ENCODE data around the gene DIS3L2. TPM values are rescaled to one million over a fixed set of nuclear protein-coding genes. Genes with fewer than 3 reads are reported as not detected.

DIS3L2 gene
- total RNA-seq, 2 experiments from 2014 or later: 20.2 to 20.6 TPM

DNA sequence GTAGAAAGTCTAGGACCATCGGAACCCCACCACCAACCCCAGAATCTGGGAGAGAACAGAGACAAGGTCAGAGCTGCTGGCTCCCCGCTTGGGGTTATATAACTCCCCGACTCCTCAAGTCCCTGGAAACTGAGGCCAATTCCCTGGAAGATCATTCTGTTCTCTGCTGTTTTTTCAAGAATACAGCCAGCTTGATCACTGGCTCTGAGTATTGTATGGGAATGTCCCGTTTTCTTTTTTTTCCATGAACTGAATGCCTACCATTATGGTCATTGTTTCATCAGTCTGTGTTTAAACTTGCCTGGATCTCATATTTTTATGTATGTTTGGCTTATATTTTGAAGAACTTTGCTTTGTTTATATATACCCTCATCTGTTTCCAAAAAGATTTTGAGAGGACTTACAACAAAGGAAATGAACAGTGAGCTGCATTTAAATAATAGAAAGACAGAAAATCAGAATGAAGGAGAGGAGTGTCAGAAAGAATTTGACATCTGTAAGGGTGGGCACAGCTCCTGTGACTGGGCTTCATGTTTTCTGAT is 327.0 kb downstream of the DIS3L2 start:
- H3K9me2 ChIP-seq (ENCODE audit: insufficient read depth, low read length): no peaks in the 10 kb centered on the region
- no peak overlapping the region for H3K4me3 ChIP-seq (ENCODE audit: low read depth, low read length, poor library complexity, severe bottlenecking)
- CTCF ChIA-PET (ENCODE audit: unreplicated experiment): no interaction called here
- no peaks in the 10 kb centered on the region for H3K9me3 ChIP-seq (ENCODE audit: low read length)
- TF ChIP-seq, protein P1, sequence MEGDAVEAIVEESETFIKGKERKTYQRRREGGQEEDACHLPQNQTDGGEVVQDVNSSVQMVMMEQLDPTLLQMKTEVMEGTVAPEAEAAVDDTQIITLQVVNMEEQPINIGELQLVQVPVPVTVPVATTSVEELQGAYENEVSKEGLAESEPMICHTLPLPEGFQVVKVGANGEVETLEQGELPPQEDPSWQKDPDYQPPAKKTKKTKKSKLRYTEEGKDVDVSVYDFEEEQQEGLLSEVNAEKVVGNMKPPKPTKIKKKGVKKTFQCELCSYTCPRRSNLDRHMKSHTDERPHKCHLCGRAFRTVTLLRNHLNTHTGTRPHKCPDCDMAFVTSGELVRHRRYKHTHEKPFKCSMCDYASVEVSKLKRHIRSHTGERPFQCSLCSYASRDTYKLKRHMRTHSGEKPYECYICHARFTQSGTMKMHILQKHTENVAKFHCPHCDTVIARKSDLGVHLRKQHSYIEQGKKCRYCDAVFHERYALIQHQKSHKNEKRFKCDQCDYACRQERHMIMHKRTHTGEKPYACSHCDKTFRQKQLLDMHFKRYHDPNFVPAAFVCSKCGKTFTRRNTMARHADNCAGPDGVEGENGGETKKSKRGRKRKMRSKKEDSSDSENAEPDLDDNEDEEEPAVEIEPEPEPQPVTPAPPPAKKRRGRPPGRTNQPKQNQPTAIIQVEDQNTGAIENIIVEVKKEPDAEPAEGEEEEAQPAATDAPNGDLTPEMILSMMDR (conservative IDR thresholded peaks at IDR 0.05; ENCODE audit: low read length): no peak
- TF ChIP-seq EZH2phosphoT487 (IDR thresholded peaks at IDR 0.05; ENCODE audit: borderline replicate concordance, low read depth, low read length): no peak
- H2AFZ ChIP-seq (ENCODE audit: low read length): no peak overlapping the region
- no peak overlapping the region for H3K27ac ChIP-seq (ENCODE audit: low read depth, low read length, poor library complexity, severe bottlenecking)
- no peaks in the 10 kb centered on the region for H3K36me3 ChIP-seq (ENCODE audit: insufficient read depth, low read length)
- no peaks in the 10 kb centered on the region for H3K79me2 ChIP-seq (ENCODE audit: insufficient read depth, low read depth, low read length)
- DNase-seq (ENCODE audit: low spot score): no peak
- POLR2A ChIA-PET: interaction anchor here (0.7 kb wide), 1 partner anchor 391 kb away, joined by 3 read pairs; no protein-coding TSS in a partner anchor
- H3K4me2 ChIP-seq (ENCODE audit: low read length): no peak overlapping the region
- peaks cover 4% of the 10 kb centered on the region for H3K4me1 ChIP-seq (ENCODE audit: insufficient read depth, low read length, poor library complexity, severe bottlenecking)
- intact Hi-C loops (cut with micrococcal nuclease; ENCODE audit: unreplicated experiment): no loop called here
- no TSS peak for BruUV-seq (replicated peaks)
- no peaks in the 10 kb centered on the region for H4K20me1 ChIP-seq (ENCODE audit: insufficient read depth, low read length)

DNA sequence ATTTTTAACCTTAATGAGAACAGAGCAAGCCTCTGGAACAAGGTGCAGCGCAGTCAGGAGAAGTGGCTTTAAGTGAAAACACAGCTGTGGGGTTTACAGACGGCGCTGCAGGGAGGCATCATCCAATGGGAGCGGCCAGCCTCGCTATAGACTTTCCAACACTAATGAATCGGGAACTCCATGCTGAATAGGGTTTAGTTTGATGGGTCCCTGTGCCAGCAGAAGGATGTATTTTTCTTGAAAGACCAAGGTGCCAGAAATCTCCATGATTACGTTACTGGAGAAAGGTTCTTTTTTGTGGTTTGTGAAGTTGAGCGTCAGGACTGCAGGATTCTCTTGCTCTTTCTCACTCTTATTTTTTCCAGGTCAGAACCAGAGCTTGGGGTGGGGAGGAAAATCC is 329.2 kb downstream of the DIS3L2 start:
- DNase-seq (ENCODE audit: low spot score): no peak
- no peaks in the 10 kb centered on the region for H3K36me3 ChIP-seq (ENCODE audit: insufficient read depth, low read length)
- H3K27ac ChIP-seq (ENCODE audit: low read depth, low read length, poor library complexity, severe bottlenecking): no peak overlapping the region
- peaks cover 4% of the 10 kb centered on the region for H3K4me1 ChIP-seq (ENCODE audit: insufficient read depth, low read length, poor library complexity, severe bottlenecking)
- intact Hi-C loops (cut with micrococcal nuclease; ENCODE audit: unreplicated experiment): loop anchor here (10.0 kb wide), 1 partner anchor 146 kb away; no protein-coding TSS in a partner anchor
- POLR2A ChIA-PET: no interaction called here
- no peaks in the 10 kb centered on the region for H3K9me3 ChIP-seq (ENCODE audit: low read length)
- H3K9me2 ChIP-seq (ENCODE audit: insufficient read depth, low read length): no peaks in the 10 kb centered on the region
- H3K4me3 ChIP-seq (ENCODE audit: low read depth, low read length, poor library complexity, severe bottlenecking): no peak overlapping the region
- no peak for TF ChIP-seq EZH2phosphoT487 (IDR thresholded peaks at IDR 0.05; ENCODE audit: borderline replicate concordance, low read depth, low read length)
- TF ChIP-seq, protein P1 (conservative IDR thresholded peaks at IDR 0.05; ENCODE audit: low read length): no peak
- H3K79me2 ChIP-seq (ENCODE audit: insufficient read depth, low read depth, low read length): no peaks in the 10 kb centered on the region
- H4K20me1 ChIP-seq (ENCODE audit: insufficient read depth, low read length): no peaks in the 10 kb centered on the region
- no peak overlapping the region for H3K4me2 ChIP-seq (ENCODE audit: low read length)
- CTCF ChIA-PET (ENCODE audit: unreplicated experiment): no interaction called here
- no TSS peak for BruUV-seq (replicated peaks)
- H2AFZ ChIP-seq (ENCODE audit: low read length): no peak overlapping the region

DNA sequence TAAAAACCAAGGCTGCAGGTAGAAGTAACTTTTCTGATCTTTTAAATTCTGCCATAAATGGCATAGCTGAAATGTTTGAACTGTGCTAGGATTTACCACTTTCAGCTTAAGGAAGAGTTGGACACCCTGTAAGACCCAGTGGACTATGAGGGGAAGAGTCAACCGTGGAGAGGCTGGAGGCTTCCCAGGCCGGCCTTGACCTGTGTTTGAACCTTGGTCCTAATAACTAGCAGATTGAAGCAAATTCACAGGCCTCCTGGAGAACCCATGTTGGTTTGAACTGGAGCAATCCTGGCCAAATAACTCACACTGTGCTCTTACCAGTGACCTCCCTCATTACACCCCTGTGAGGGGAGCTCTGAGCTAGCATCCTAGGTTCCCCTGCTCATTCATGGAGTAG is 329.8 kb downstream of the DIS3L2 start:
- Histone ChIP-seq H3K4me3 (ENCODE audit: low read depth, low read length, poor library complexity, severe bottlenecking) (no peak overlapping the region), H3K4me1 (ENCODE audit: insufficient read depth, low read length, poor library complexity, severe bottlenecking) (peaks cover 4% of the 10 kb centered on the region), H4K20me1 (ENCODE audit: insufficient read depth, low read length) (no peaks in the 10 kb centered on the region), H3K27ac (ENCODE audit: low read depth, low read length, poor library complexity, severe bottlenecking) (no peak overlapping the region), H3K4me2 (ENCODE audit: low read length) (no peak overlapping the region), H3K36me3 (ENCODE audit: insufficient read depth, low read length) (no peaks in the 10 kb centered on the region), H2AFZ (ENCODE audit: low read length) (no peak overlapping the region), H3K9me3 (ENCODE audit: low read length) (no peaks in the 10 kb centered on the region), H3K9me2 (ENCODE audit: insufficient read depth, low read length) (no peaks in the 10 kb centered on the region), H3K79me2 (ENCODE audit: insufficient read depth, low read depth, low read length) (no peaks in the 10 kb centered on the region)
- DNase-seq (ENCODE audit: low spot score): no peak
- intact Hi-C loops (cut with micrococcal nuclease; ENCODE audit: unreplicated experiment): loop anchor here (10.0 kb wide), 1 partner anchor 147 kb away; no protein-coding TSS in a partner anchor
- no TSS peak for BruUV-seq (replicated peaks)
- ChIA-PET POLR2A (no interaction called here), CTCF (ENCODE audit: unreplicated experiment) (no interaction called here)
- TF ChIP-seq, protein P1 (conservative IDR thresholded peaks at IDR 0.05; ENCODE audit: low read length): no peak
- no peak for TF ChIP-seq EZH2phosphoT487 (IDR thresholded peaks at IDR 0.05; ENCODE audit: borderline replicate concordance, low read depth, low read length)

Measured in OCI-LY7 (cell line).